Fibroblast of gingiva (primary cell): ENCODE data around the gene PPP5C.
"Not testable (repeated sequence)": the region's sequence is repeated elsewhere in the genome, so short reads cannot be mapped to it uniquely, and the experiment has no call there.

Experiments
- DNase-seq: peaks from one replicate; pipeline ENCODE4 v3.0.0-alpha.2; 2011; ENCODE audit warnings: low read depth

PPP5C gene

GRCh38 chr19:46366620-46367292, 19.9 kb downstream of the PPP5C start:
- DNase-seq, result no peak

GRCh38 chr19:46367426-46367825, 20.5 kb downstream of the PPP5C start:
- DNase-seq, result no peak

- no peak for DNase-seq
Measured at GRCh38 chr19:46368116-46368515, 21.2 kb downstream of the PPP5C start.

- no peak for DNase-seq
Measured at GRCh38 chr19:46369817-46370216, 22.9 kb downstream of the PPP5C start.

- no peak for DNase-seq
Measured at GRCh38 chr19:46371371-46371901, 24.5 kb downstream of the PPP5C start.

GRCh38 chr19:46372901-46373490, 26.1 kb downstream of the PPP5C start:
- peak; percentile 72 for DNase-seq

GRCh38 chr19:46373491-46374359, 26.8 kb downstream of the PPP5C start:
- peak; percentile 72 for DNase-seq

- no peak for DNase-seq
Measured at GRCh38 chr19:46374536-46375475, 27.9 kb downstream of the PPP5C start.

GRCh38 chr19:46375476-46376067, 28.7 kb downstream of the PPP5C start:
- not testable (repeated sequence) for DNase-seq

GRCh38 chr19:46376241-46377153, 29.6 kb downstream of the PPP5C start:
- no peak for DNase-seq

GRCh38 chr19:46378268-46378667, 31.4 kb downstream of the PPP5C start:
- peak; percentile 93 for DNase-seq

GRCh38 chr19:46380690-46381089, 33.8 kb downstream of the PPP5C start:
- DNase-seq, result no peak

- DNase-seq, result no peak
Measured at GRCh38 chr19:46381346-46381745, 34.5 kb downstream of the PPP5C start.

GRCh38 chr19:46381756-46382345, 35.0 kb downstream of the PPP5C start:
- no peak for DNase-seq

- DNase-seq, result no peak
Measured at GRCh38 chr19:46383171-46383815, 36.4 kb downstream of the PPP5C start.

- DNase-seq, result no peak
Measured at GRCh38 chr19:46383846-46384245, 37.0 kb downstream of the PPP5C start.

- no peak for DNase-seq
Measured at GRCh38 chr19:46384396-46384795, 37.5 kb downstream of the PPP5C start.

- DNase-seq, result no peak
Measured at GRCh38 chr19:46385636-46386035, 38.7 kb downstream of the PPP5C start.

- DNase-seq, result no peak
Measured at GRCh38 chr19:46386151-46386550, 39.3 kb downstream of the PPP5C start.
